DOHH2 (cell line): ENCODE data around the gene FBXW9.

ENCODE experiments used
- EZH2phosphoT487 ChIP-seq: fragments of 200-600 bp; sonication (generic); IDR thresholded peaks from 2 replicates; pipeline ENCODE4 v1.6.1; 2017; ENCODE audit warnings: borderline replicate concordance, mild to moderate bottlenecking, antibody characterized with exemption, low read length, moderate library complexity, mixed read lengths
- TF ChIP-seq, protein P1 (sequence below): fragments of 200-600 bp; sonication (generic); IDR thresholded peaks from one replicate; pipeline ENCODE4 v1.5.1; 2014; ENCODE audit warnings: antibody characterized with exemption, mild to moderate bottlenecking, low read depth, low read length; ENCODE audit not compliant: poor library complexity, severe bottlenecking

DNA sequence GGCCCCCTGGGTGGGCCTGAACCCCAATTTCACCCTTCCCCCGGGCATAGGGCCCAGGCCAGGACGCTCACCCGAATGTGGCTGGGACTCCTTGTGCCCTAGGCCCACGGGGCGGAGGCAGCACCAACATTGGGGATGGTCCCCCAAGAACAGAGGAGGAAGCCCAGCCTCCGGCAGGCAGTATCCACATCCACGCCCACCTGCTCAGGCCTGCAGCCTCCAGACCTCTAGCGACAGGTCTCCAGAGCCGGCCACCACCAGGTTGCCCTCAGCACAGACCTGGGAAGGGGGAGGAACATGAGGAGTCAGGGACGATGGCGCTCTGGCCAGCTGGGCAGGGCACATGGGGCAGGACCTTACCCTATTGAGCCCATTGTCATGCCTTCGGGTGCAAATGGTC is 7.4 kb downstream of the FBXW9 start:
- TF ChIP-seq, protein P1, sequence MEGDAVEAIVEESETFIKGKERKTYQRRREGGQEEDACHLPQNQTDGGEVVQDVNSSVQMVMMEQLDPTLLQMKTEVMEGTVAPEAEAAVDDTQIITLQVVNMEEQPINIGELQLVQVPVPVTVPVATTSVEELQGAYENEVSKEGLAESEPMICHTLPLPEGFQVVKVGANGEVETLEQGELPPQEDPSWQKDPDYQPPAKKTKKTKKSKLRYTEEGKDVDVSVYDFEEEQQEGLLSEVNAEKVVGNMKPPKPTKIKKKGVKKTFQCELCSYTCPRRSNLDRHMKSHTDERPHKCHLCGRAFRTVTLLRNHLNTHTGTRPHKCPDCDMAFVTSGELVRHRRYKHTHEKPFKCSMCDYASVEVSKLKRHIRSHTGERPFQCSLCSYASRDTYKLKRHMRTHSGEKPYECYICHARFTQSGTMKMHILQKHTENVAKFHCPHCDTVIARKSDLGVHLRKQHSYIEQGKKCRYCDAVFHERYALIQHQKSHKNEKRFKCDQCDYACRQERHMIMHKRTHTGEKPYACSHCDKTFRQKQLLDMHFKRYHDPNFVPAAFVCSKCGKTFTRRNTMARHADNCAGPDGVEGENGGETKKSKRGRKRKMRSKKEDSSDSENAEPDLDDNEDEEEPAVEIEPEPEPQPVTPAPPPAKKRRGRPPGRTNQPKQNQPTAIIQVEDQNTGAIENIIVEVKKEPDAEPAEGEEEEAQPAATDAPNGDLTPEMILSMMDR, result no peak
- no peak for TF ChIP-seq EZH2phosphoT487
